HG02588 (cell line): Measurements from ENCODE around the gene RARS2.

Experiments
- ATAC-seq: cut with Tn5 transposase; IDR thresholded peaks from one replicate; pipeline ENCODE4 v1.9.1; 2021; ENCODE audit warnings: mild to moderate bottlenecking, moderate library complexity; ENCODE audit not compliant: unreplicated experiment

Gene RARS2

GRCh38 chr6:87574237-87574804 is 15.5 kb downstream of the RARS2 start:
- ATAC-seq: no peak

GRCh38 chr6:87573307-87574024 is 16.3 kb downstream of the RARS2 start:
- no peak for ATAC-seq

GRCh38 chr6:87572883-87573282 is 16.9 kb downstream of the RARS2 start:
- ATAC-seq: no peak

GRCh38 chr6:87572021-87572420 is 17.8 kb downstream of the RARS2 start:
- no peak for ATAC-seq

- no peak for ATAC-seq
Observed at GRCh38 chr6:87561017-87561416, 28.8 kb downstream of the RARS2 start.

- no peak for ATAC-seq
Observed at GRCh38 chr6:87558446-87558845, 31.3 kb downstream of the RARS2 start.

- no peak for ATAC-seq
Observed at GRCh38 chr6:87555506-87555905, 34.3 kb downstream of the RARS2 start.

- ATAC-seq: no peak
Observed at GRCh38 chr6:87553159-87553765, 36.5 kb downstream of the RARS2 start.

- no peak for ATAC-seq
Observed at GRCh38 chr6:87551799-87552198, 38.0 kb downstream of the RARS2 start.

GRCh38 chr6:87544474-87544735 is 45.4 kb downstream of the RARS2 start:
- no peak for ATAC-seq

- no peak for ATAC-seq
Observed at GRCh38 chr6:87543696-87544473, 45.9 kb downstream of the RARS2 start.

GRCh38 chr6:87541744-87542143 is 48.0 kb downstream of the RARS2 start:
- no peak for ATAC-seq

- no peak for ATAC-seq
Observed at GRCh38 chr6:87541041-87541440, 48.7 kb downstream of the RARS2 start.

- no peak for ATAC-seq
Observed at GRCh38 chr6:87540539-87540938, 49.2 kb downstream of the RARS2 start.

GRCh38 chr6:87539554-87539953 is 50.2 kb downstream of the RARS2 start:
- no peak for ATAC-seq

GRCh38 chr6:87538510-87539260 is 51.1 kb downstream of the RARS2 start:
- no peak for ATAC-seq

- no peak for ATAC-seq
Observed at GRCh38 chr6:87534377-87535047, 55.3 kb downstream of the RARS2 start.

GRCh38 chr6:87529221-87529620 is 60.6 kb downstream of the RARS2 start:
- no peak for ATAC-seq

- ATAC-seq: no peak
Observed at GRCh38 chr6:87522686-87523085, 67.1 kb downstream of the RARS2 start.

GRCh38 chr6:87518453-87518852 is 71.3 kb downstream of the RARS2 start:
- no peak for ATAC-seq

GRCh38 chr6:87514831-87515230 is 75.0 kb downstream of the RARS2 start:
- no peak for ATAC-seq
